HG03066 (cell line): ENCODE data around the gene ZBTB22.
"Not testable (repeated sequence)": the region's sequence is repeated elsewhere in the genome, so short reads cannot be mapped to it uniquely, and the experiment has no call there.

Experiments
- ATAC-seq: cut with Tn5 transposase; IDR thresholded peaks from one replicate; pipeline ENCODE4 v1.9.1; 2021; ENCODE audit warnings: low read depth; ENCODE audit not compliant: unreplicated experiment

Gene ZBTB22

GRCh38 chr6:33304216-33304615, 13.3 kb downstream of the ZBTB22 start:
- ATAC-seq: no peak

- no peak for ATAC-seq
Observed at GRCh38 chr6:33301877-33302276, 15.7 kb downstream of the ZBTB22 start.

GRCh38 chr6:33299237-33299944, 18.2 kb downstream of the ZBTB22 start:
- ATAC-seq: peak; percentile 71

GRCh38 chr6:33298773-33299236, 18.7 kb downstream of the ZBTB22 start, which contains the start of gene RGL2:
Gene RGL2, minus strand, starts transcription at chr6:33298942. Its CDS starts 332 bp downstream, at chr6:33298610.
- ATAC-seq: peak; percentile 29

GRCh38 chr6:33297956-33298772, 19.4 kb downstream of the ZBTB22 start:
- ATAC-seq: no peak

GRCh38 chr6:33297406-33297955, 20.1 kb downstream of the ZBTB22 start:
- ATAC-seq: no peak

GRCh38 chr6:33296797-33297405, 20.6 kb downstream of the ZBTB22 start:
- ATAC-seq: no peak

- no peak for ATAC-seq
Observed at GRCh38 chr6:33295621-33296369, 21.7 kb downstream of the ZBTB22 start.

GRCh38 chr6:33294086-33294823, 23.3 kb downstream of the ZBTB22 start:
- ATAC-seq: no peak

GRCh38 chr6:33292996-33293682, 24.4 kb downstream of the ZBTB22 start:
- ATAC-seq: no peak

GRCh38 chr6:33290459-33290858, 27.1 kb downstream of the ZBTB22 start:
- ATAC-seq: no peak

GRCh38 chr6:33289784-33290315, 27.7 kb downstream of the ZBTB22 start:
- no peak for ATAC-seq

GRCh38 chr6:33288921-33289783, 28.4 kb downstream of the ZBTB22 start, which contains the start of the genes PFDN6 and WDR46:
Gene PFDN6, plus strand, starts transcription at chr6:33289601. Its CDS starts 256 bp downstream, at chr6:33289857.
Gene WDR46, minus strand, starts transcription at chr6:33289239. Its CDS starts 69 bp downstream, at chr6:33289170.
- peak; percentile 87 for ATAC-seq

GRCh38 chr6:33288141-33288920, 29.2 kb downstream of the ZBTB22 start:
- no peak for ATAC-seq

- ATAC-seq: no peak
Observed at GRCh38 chr6:33286946-33287914, 30.3 kb downstream of the ZBTB22 start.

GRCh38 chr6:33285214-33285613, 32.3 kb downstream of the ZBTB22 start:
- not testable (repeated sequence) for ATAC-seq
